ENCODE measurements around the gene TCTN1. TPM values are rescaled to one million over a fixed set of nuclear protein-coding genes. Genes with fewer than 3 reads are reported as not detected.

Gene TCTN1
- total and polyA plus RNA-seq, 9 of the 15 experiments (the other 6 are each of a cell fraction or from before 2014, with no cell fraction given) = 0.32 to 12.5 (median 4.0) TPM

DNA sequence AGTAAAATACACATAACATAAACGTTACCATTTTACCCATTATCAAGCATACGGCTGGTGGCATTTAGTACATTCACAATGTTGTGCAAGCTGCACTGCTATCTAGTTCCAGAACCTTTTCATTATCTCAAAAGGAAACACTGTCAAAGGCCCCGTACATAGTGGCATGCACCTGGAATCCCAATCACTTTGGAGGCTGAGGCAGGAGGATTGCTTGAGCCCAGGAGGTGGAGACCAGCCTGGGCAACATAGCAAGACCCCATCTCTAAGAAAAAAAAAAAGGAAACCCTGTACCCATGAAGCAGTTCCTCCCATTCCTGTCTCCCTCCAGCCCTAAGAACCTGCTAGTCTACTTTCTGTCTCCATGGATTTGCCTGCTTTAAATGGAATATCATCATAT, 82.4 kb downstream of the TCTN1 start:
- no TSS peak for BruUV-seq (replicated peaks)
- CTCF ChIA-PET (ENCODE audit: low intra/inter-chr PET ratio) = interaction anchor here (0.6 kb wide), 1 partner anchor 181 kb away, joined by 3 read pairs; no protein-coding TSS in a partner anchor
- no peak overlapping the region for H3K4me3 ChIP-seq
- H3K4me2 ChIP-seq (ENCODE audit: insufficient read depth, low read length) = no peak overlapping the region
- no peaks in the 10 kb centered on the region for H4K20me1 ChIP-seq (replicated peaks; ENCODE audit: control insufficient read depth, insufficient read depth, low read length)
- H3K9me1 ChIP-seq (ENCODE audit: control insufficient read depth, insufficient read depth, low read length) = no peaks in the 10 kb centered on the region
- FAIRE-seq (no peak), DNase-seq (ENCODE audit: extremely low read depth in 1 of 4, low spot score in 3 of 4) (no peak), ATAC-seq (no peak)
- TF ChIP-seq BCOR (IDR thresholded peaks at IDR 0.05) (peak; percentile 54; the same call in 1 of the 2 replicates), RBM25 (IDR thresholded peaks at IDR 0.05; ENCODE audit: low read depth, low read length, severe bottlenecking) (peak; percentile 54), MTA3 (IDR thresholded peaks at IDR 0.05; ENCODE audit: borderline replicate concordance) (no peak), ZNF121 (CRISPR knock-in tag; conservative IDR thresholded peaks at IDR 0.05) (peak; percentile 98)
- H3K79me2 ChIP-seq (ENCODE audit: control insufficient read depth, insufficient read depth, low read length) = no peaks in the 10 kb centered on the region
- no peak overlapping the region for H3K9ac ChIP-seq (ENCODE audit: insufficient read depth in 1 of 2, low read depth in 2 of 2, low read length in 2 of 2)
- no peaks in the 10 kb centered on the region for H3K36me3 ChIP-seq (ENCODE audit: control insufficient read depth, insufficient read depth, low read length)
- in situ Hi-C loops (cut with MboI) (no loop called here), intact Hi-C loops (cut with micrococcal nuclease) (loop anchor here (5.0 kb wide), 2 partner anchors 79 to 191 kb away; no protein-coding TSS in a partner anchor)
- H2AFZ ChIP-seq (ENCODE audit: low read depth, low read length) = no peak overlapping the region
- H3K27me3 ChIP-seq (ENCODE audit: control insufficient read depth in 2 of 2, insufficient read depth in 2 of 2, low read length in 2 of 2) = no peaks in the 10 kb centered on the region
- no peaks in the 10 kb centered on the region for H3K9me3 ChIP-seq (replicated peaks; ENCODE audit: control insufficient read depth, insufficient read depth, low read depth, low read length)
- 41% methylated on average over 3 of the region's 3 CpGs for WGBS (ENCODE audit: insufficient coverage, low coverage, missing lambda C conversion rate)
- POLR2A ChIA-PET = no interaction called here
- peaks cover 35 to 42% of the 10 kb centered on the region in 2 experiments for H3K4me1 ChIP-seq (replicated peaks in 1 of 2; ENCODE audit: control insufficient read depth in 2 of 2, insufficient read depth in 2 of 2, low read length in 2 of 2)
- no peak overlapping the region for H3K27ac ChIP-seq (ENCODE audit: extremely low read depth, low read depth, low read length)

DNA sequence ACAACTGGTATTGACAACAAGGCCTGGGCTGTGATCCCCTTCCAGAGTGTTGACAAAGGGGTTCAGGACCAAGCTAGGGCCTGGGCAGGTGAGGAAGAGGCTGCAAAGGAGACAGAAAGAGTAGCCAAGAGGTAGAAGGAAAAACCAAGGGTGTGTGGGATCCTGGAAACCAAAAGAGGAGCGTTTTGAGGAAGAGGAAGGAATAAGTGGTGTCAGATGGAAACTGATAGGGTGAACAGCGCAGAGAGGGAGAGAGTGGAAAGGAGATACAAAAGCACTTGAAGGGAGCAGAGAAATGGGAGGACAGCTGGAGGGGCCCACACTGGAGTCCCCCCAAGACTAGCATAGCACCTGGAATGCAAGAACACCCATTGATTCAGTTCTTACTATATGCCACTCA, 83.3 kb downstream of the TCTN1 start:
- no peak overlapping the region for H2AFZ ChIP-seq (ENCODE audit: low read depth, low read length)
- TF ChIP-seq PRMT5 (CRISPR knock-in tag; IDR thresholded peaks at IDR 0.05) (no peak), MIER1 (IDR thresholded peaks at IDR 0.05; ENCODE audit: low read depth) (no peak), HMG20A (CRISPR knock-in tag; conservative IDR thresholded peaks at IDR 0.05) (no peak), ZNF133 (CRISPR knock-in tag; IDR thresholded peaks at IDR 0.05) (no peak), ZBED1 (IDR thresholded peaks at IDR 0.05) (no peak), ZSCAN29 (IDR thresholded peaks at IDR 0.05) (no peak)
- TF ChIP-seq, protein P1, sequence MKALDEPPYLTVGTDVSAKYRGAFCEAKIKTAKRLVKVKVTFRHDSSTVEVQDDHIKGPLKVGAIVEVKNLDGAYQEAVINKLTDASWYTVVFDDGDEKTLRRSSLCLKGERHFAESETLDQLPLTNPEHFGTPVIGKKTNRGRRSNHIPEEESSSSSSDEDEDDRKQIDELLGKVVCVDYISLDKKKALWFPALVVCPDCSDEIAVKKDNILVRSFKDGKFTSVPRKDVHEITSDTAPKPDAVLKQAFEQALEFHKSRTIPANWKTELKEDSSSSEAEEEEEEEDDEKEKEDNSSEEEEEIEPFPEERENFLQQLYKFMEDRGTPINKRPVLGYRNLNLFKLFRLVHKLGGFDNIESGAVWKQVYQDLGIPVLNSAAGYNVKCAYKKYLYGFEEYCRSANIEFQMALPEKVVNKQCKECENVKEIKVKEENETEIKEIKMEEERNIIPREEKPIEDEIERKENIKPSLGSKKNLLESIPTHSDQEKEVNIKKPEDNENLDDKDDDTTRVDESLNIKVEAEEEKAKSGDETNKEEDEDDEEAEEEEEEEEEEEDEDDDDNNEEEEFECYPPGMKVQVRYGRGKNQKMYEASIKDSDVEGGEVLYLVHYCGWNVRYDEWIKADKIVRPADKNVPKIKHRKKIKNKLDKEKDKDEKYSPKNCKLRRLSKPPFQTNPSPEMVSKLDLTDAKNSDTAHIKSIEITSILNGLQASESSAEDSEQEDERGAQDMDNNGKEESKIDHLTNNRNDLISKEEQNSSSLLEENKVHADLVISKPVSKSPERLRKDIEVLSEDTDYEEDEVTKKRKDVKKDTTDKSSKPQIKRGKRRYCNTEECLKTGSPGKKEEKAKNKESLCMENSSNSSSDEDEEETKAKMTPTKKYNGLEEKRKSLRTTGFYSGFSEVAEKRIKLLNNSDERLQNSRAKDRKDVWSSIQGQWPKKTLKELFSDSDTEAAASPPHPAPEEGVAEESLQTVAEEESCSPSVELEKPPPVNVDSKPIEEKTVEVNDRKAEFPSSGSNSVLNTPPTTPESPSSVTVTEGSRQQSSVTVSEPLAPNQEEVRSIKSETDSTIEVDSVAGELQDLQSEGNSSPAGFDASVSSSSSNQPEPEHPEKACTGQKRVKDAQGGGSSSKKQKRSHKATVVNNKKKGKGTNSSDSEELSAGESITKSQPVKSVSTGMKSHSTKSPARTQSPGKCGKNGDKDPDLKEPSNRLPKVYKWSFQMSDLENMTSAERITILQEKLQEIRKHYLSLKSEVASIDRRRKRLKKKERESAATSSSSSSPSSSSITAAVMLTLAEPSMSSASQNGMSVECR (CRISPR knock-in tag; IDR thresholded peaks at IDR 0.05) = no peak
- TF ChIP-seq, protein P2, sequence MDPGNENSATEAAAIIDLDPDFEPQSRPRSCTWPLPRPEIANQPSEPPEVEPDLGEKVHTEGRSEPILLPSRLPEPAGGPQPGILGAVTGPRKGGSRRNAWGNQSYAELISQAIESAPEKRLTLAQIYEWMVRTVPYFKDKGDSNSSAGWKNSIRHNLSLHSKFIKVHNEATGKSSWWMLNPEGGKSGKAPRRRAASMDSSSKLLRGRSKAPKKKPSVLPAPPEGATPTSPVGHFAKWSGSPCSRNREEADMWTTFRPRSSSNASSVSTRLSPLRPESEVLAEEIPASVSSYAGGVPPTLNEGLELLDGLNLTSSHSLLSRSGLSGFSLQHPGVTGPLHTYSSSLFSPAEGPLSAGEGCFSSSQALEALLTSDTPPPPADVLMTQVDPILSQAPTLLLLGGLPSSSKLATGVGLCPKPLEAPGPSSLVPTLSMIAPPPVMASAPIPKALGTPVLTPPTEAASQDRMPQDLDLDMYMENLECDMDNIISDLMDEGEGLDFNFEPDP (CRISPR knock-in tag; IDR thresholded peaks at IDR 0.05) = no peak

More for the DNA sequence above, 83.3 kb downstream of the TCTN1 start:
- H3K36me3 ChIP-seq (ENCODE audit: control insufficient read depth, insufficient read depth, low read length) = no peaks in the 10 kb centered on the region
- ChIA-PET POLR2A (interaction anchor here (0.6 to 0.7 kb wide), 2 partner anchors 14 to 670 kb away, joined by 3 to 4 read pairs; no protein-coding TSS in a partner anchor), CTCF (ENCODE audit: low intra/inter-chr PET ratio) (interaction anchor here (0.8 to 1.8 kb wide), 3 partner anchors 145 to 247 kb away, joined by 3 to 4 read pairs (median 3); partner anchors contain the start of gene ARPC3)
- H3K4me2 ChIP-seq (ENCODE audit: insufficient read depth, low read length) = no peak overlapping the region
- BruUV-seq (replicated peaks) = no TSS peak
- no peak for FAIRE-seq
- no peak overlapping the region for H3K4me3 ChIP-seq
- no peaks in the 10 kb centered on the region for H3K9me3 ChIP-seq (replicated peaks; ENCODE audit: control insufficient read depth, insufficient read depth, low read depth, low read length)
- no peaks in the 10 kb centered on the region for H3K9me1 ChIP-seq (ENCODE audit: control insufficient read depth, insufficient read depth, low read length)
- 39% methylated on average over 2 of the region's 2 CpGs for WGBS (ENCODE audit: insufficient coverage, low coverage, missing lambda C conversion rate)
- peaks cover 35 to 42% of the 10 kb centered on the region in 2 experiments for H3K4me1 ChIP-seq (replicated peaks in 1 of 2; ENCODE audit: control insufficient read depth in 2 of 2, insufficient read depth in 2 of 2, low read length in 2 of 2)
- no peak for ATAC-seq
- no peak for DNase-seq (ENCODE audit: extremely low read depth in 1 of 4, low spot score in 3 of 4)
- no peak overlapping the region for H3K9ac ChIP-seq (ENCODE audit: insufficient read depth in 1 of 2, low read depth in 2 of 2, low read length in 2 of 2)
- no peak overlapping the region for H3K27ac ChIP-seq (ENCODE audit: extremely low read depth, low read depth, low read length)
- intact Hi-C loops (cut with micrococcal nuclease) (loop anchor here (5.0 kb wide), 2 partner anchors 80 to 190 kb away; no protein-coding TSS in a partner anchor), in situ Hi-C loops (cut with MboI) (no loop called here)
- no peaks in the 10 kb centered on the region for H3K79me2 ChIP-seq (ENCODE audit: control insufficient read depth, insufficient read depth, low read length)
- no peaks in the 10 kb centered on the region for H3K27me3 ChIP-seq (ENCODE audit: control insufficient read depth in 2 of 2, insufficient read depth in 2 of 2, low read length in 2 of 2)
- H4K20me1 ChIP-seq (replicated peaks; ENCODE audit: control insufficient read depth, insufficient read depth, low read length) = no peaks in the 10 kb centered on the region
